Left ventricle myocardium inferior (tissue), 1 donor: ENCODE results near the gene THSD4. TPM values are rescaled to one million over a fixed set of nuclear protein-coding genes. Genes with fewer than 3 reads are reported as not detected.

Experiments used
- DNase-seq: peaks from one replicate; pipeline ENCODE4 v3.0.0-alpha.2; 2020
- H3K27ac ChIP-seq: fragments of 200-600 bp; replicated peaks from 2 replicates; pipeline ENCODE4 v1.8.0; 2021
- H3K27me3 ChIP-seq: fragments of 200-600 bp; 2 replicates; pipeline ENCODE4 v1.8.0; 2021; ENCODE audit warnings: low read depth
- H3K36me3 ChIP-seq: fragments of 200-600 bp; 2 replicates; pipeline ENCODE4 v1.8.0; 2021
- H3K4me1 ChIP-seq: fragments of 200-600 bp; 2 replicates; pipeline ENCODE4 v1.8.0; 2021
- H3K4me3 ChIP-seq: fragments of 200-600 bp; 2 replicates; pipeline ENCODE4 v1.8.0; 2021; ENCODE audit warnings: mild to moderate bottlenecking, moderate library complexity
- H3K9me3 ChIP-seq: fragments of 200-600 bp; replicated peaks from 2 replicates; pipeline ENCODE4 v1.8.0; 2021
- CTCF ChIP-seq: fragments of 200-600 bp; IDR thresholded peaks from 2 replicates; pipeline ENCODE4 v1.8.0; 2021; ENCODE audit warnings: antibody characterized with exemption, mild to moderate bottlenecking, borderline replicate concordance
- intact Hi-C: fragments of 100-400 bp; cut with micrococcal nuclease; formaldehyde crosslinking; loops from one replicate; pipeline ENCODE4 v1.11.0; 2022
- total RNA-seq: library from RNA; stranded (reverse); fragmentation: NEBNext Ultra II Directional; extraction: Animal tissue kit (Norgen Biotek cat#: 25700); gene quantifications from one replicate; pipeline ENCODE4 v1.2.1, GENCODE V29; 2021
- donor health status: DM: no; HTN: yes; CAD: no; lungs with severe emphysema.

The THSD4 gene
- total RNA-seq, 1 donor from 2014 or later: 95.8 TPM

DNA sequence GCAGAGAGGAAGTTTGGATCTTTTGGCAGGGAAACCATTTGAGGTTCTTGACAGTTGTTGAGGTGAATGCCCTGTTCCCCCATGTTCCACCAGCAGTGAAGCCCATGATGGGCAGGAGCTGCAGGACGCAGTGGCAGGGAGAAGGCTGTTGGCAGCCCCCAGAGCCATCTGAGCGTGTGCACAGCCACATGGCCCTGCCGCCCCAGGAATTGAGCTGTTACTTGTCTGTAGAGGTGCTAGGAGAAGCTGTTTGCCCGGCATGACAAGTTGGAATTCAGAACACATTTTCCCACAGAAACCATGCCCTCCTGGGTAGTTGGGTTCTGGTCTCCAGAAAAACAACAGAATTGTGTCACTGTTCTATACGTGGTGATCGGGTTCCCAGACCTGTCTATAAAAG is 476.9 kb downstream of the THSD4 start:
- no peak overlapping the region for H3K4me3 ChIP-seq
- no peak for TF ChIP-seq CTCF
- intact Hi-C loops: no loop called here
- peak; percentile 27 for DNase-seq
- H3K27ac ChIP-seq: peak overlapping the region; percentile 73
- H3K36me3 ChIP-seq: no peaks in the 10 kb centered on the region
- no peaks in the 10 kb centered on the region for H3K27me3 ChIP-seq
- no peaks in the 10 kb centered on the region for H3K9me3 ChIP-seq
- H3K4me1 ChIP-seq: peaks cover 46% of the 10 kb centered on the region

GRCh38 chr15:71595846-71596553 is 480.7 kb downstream of the THSD4 start:
- DNase-seq: no peak
- intact Hi-C loops: no loop called here
- no peak for TF ChIP-seq CTCF
- Histone ChIP-seq H3K27me3 (no peaks in the 10 kb centered on the region), H3K27ac (peak overlapping the region; percentile 90), H3K4me3 (no peak overlapping the region), H3K36me3 (no peaks in the 10 kb centered on the region), H3K9me3 (no peaks in the 10 kb centered on the region), H3K4me1 (peaks cover 80% of the 10 kb centered on the region)

DNA sequence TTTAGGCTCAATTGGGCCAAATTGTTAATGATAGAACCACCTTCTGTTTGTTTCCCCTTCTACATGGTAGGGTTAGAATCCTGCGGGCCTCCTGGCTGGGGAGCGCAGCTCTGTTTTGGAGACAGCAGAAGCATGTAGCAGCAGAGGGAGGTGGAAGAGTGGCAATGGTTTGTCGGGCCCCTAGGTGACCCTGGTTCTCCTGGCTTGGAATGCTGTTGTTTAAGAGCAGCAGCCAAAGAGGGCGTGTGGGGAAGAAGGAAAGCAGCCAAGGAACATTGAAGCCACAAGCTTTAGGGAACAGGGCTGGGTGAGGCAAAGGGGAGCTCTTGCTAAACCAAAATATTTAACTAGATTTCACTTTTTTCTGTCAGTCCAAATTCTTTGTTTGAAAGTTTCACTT is 481.4 kb downstream of the THSD4 start:
- Histone ChIP-seq H3K27ac (peak overlapping the region; percentile 90), H3K4me3 (no peak overlapping the region), H3K27me3 (no peaks in the 10 kb centered on the region), H3K4me1 (peaks cover 78% of the 10 kb centered on the region), H3K9me3 (no peaks in the 10 kb centered on the region), H3K36me3 (no peaks in the 10 kb centered on the region)
- TF ChIP-seq CTCF: peak; percentile 15
- intact Hi-C loops: no loop called here
- peak; percentile 55 for DNase-seq

DNA sequence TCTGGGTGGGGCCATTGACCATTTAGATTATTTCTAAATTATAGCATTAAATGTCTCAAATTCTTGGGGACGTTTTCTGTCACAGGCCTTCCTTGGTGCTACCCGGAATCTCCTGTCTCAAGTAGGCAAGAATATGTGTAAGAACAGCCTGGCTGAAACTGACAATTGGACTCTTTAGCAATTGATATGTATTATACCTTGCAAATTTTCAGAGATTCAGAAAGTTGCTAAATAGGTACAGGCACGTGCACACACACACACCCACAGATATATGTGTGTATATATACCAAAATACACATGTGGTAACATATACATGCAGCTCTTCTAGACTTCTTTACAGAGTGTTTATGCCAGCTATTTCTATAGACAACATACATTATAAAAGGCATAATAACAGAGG is 481.9 kb downstream of the THSD4 start:
- Histone ChIP-seq H3K27ac (peak overlapping the region; percentile 90), H3K36me3 (no peaks in the 10 kb centered on the region), H3K4me1 (peaks cover 73% of the 10 kb centered on the region), H3K9me3 (no peaks in the 10 kb centered on the region), H3K4me3 (no peak overlapping the region), H3K27me3 (no peaks in the 10 kb centered on the region)
- DNase-seq: no peak
- intact Hi-C loops: no loop called here
- no peak for TF ChIP-seq CTCF

DNA sequence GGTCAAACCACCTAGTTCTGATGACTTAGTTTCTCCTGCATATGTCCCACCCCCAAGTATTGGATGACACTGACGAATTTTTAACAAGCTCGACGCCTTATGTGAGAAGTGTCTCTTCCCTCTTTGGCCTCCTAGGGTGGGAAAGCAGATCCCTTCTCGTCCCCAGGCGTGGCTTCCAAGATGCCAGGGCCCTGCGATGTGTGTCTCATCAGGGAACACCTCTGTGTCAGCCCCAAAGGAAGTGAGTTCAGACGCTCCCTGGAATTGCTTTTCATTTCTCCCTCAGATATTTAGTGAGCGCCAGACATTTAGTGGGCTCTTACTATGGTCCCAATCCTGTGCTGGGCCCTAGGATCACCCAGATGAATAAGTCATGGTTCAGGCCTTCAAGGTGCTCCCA is 482.4 kb downstream of the THSD4 start:
- Histone ChIP-seq H3K4me3 (no peak overlapping the region), H3K36me3 (no peaks in the 10 kb centered on the region), H3K27me3 (no peaks in the 10 kb centered on the region), H3K9me3 (no peaks in the 10 kb centered on the region), H3K4me1 (peaks cover 68% of the 10 kb centered on the region), H3K27ac (peak overlapping the region; percentile 90)
- DNase-seq: no peak
- no peak for TF ChIP-seq CTCF
- intact Hi-C loops: no loop called here
